GM21786 (cell line): Measurements from ENCODE around the gene FAM20C.

Experiments used
- ATAC-seq: cut with Tn5 transposase; IDR thresholded peaks from one replicate; pipeline ENCODE4 v1.9.1; 2021; ENCODE audit not compliant: unreplicated experiment

Gene FAM20C

DNA sequence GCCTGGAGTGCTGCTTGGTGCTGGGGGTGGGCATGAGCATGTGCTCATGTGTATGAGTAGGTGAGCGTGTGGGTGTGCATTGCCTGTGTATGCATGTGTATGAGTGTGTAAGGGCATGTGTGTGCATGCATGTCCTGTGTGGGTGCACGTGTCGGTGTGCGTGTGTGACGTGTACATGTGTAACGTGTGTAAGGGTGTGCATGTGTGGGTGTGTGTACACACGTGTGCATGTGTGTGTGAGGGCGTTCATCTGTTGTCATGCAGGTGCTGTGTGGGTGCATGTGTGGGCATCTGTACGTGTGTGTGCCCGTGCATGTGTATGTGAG, 30.3 kb downstream of the FAM20C start:
- ATAC-seq = no peak

DNA sequence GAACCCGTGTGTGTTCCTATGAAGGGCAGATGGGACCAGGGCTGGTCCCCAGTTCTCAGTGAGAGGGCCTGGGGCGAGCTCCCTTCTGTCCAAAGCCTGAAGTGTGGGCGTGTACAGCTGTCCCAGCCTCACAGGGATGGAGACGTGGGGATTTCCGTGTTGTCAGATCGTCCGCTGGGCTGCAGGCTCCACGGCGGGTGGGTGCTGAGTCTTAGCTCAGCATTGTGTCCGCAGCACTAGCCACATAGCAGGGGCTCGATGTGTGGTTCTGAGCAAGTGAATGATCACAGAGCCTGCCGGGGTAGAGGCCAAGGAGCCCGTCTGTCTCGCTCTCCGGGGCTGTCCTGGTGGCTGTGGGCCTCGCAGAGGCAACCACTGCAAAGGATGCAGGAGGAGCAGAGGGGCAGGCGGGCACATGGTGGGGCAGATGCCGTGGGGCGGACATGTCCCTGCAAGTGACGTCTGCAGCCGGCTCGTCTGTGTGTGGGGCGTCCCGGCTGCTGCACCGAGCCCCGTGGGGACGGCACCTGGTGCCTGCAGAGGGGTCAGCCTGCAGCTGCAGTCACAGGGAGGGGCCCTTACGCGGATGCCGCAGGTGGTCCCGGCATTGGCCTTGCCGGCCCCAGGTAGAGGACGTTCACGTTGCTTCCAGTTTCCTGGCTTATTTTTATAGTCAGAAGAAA, 30.9 kb downstream of the FAM20C start:
- no peak for ATAC-seq

GRCh38 chr7:223861-224260, 31.5 kb downstream of the FAM20C start:
- no peak for ATAC-seq

- no peak for ATAC-seq
These were observed 34.0 kb downstream of the FAM20C start for GRCh38 chr7:226281-226895.

DNA sequence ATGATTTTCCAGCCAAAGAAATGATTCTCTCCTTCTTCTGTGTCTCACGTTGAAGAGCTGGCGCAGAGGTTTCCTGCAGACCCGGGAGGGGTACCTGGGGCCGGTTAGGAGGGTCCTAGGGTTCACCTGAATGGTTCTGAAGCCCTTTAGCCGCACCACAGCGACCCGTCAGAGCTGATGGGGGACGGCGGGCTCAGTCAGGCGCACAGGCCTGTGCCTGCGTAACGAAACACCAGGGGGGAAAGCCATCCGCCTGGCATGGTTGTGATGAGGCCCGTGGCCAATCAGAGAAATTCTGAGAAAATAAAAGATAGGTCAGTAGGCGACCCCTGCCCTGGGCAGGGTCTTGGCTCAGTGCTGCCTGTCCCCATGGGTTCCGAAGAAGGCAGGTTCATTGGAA, 35.6 kb downstream of the FAM20C start:
- ATAC-seq = no peak

DNA sequence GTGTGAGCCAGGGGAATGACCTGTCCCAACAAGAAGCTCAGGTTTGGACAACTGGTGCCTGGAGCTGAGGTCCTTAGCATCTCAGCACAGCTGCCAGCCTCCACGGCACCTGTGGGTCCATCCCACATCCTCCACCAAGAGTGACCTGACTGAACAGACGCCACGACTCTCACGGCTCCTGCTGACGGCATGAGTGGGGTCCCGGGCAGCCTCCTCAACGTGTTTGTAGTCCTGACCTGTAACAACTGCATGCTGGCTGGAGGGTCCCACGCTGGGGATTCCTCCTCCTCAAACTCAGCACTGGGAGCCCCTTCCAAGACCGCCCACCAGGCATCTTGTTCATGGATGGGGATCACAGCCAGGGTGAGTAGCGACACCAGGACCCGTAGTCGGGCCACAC, 36.2 kb downstream of the FAM20C start:
- ATAC-seq = no peak

GRCh38 chr7:229184-229964, 37.0 kb downstream of the FAM20C start:
- ATAC-seq = no peak

DNA sequence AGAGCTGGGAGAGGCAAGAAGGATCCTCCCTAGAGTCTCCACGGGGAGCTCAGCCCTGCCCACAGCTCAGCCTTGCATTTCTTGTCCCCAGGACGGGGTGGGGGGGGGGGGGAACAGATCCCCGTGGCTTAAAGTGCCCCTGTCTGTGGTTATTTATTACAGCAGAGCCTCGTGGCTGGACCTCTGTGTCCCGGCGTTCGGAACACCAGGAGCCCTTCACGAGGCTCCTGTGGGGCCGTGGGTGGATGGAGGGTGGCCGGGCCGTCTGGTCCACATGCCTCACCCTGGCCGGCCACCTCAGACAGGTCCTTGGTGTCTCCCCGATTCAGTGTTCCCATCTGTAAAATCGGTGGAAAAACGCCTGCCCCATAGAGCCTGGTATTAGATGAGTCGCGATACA, 37.9 kb downstream of the FAM20C start:
- no peak for ATAC-seq

DNA sequence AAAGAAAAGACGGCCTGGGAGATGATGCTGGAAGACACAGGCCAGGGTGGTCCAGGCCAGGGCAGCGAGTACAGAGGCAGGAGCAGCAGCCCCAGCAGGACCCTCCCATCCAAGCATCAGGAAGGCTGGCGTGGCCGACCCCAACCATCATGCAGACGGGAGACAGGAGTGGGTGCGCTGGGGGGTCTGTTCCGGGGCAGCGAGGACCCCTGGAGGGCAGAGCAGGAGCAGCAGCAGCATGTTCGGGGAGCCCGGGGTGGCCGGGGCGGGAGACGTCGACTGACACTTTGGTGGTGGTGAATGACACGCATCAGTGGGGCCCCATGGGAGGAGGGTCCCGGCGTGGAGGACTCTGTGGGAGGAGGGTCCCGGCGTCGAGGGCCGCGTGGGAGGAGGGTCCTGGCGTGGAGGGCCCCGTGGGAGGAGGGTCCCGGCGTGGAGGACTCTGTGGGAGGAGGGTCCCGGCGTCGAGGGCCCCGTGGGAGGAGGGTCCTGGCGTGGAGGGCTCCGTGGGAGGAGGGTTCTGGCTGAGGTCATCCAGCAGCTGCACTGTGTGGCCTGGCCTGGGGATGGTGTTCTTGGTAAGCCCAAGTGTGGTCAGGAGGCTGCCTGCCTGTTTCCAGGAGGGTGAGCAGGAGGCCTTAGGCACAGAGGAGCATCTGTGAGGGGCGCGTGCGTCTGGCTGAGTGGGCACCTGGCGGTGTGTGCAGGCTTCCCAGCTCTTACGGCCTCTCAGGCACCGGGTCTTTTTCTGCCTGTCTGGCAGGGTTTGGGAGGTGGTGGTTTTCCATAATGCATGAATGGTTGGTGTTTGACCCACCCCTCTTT, 38.9 kb downstream of the FAM20C start:
- no peak for ATAC-seq

DNA sequence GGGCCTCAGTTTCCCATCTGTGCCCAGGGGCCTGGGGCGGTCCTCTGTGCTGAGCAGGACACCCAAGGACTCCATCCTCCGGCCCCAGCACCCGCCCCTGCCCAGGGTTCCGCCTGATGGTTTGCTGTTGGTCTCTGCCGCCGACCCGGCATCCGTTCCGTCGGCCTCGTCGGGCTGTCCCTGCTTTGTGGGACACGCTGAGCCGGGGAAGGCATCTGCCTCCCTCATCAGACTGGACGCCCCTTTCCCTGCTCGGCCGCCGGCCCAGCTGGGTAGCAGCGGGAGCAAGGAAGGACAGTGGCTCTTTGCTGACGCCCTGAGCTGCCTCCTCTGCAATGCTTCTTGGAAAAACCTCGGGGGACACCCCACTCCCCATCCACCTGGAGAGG, 39.5 kb downstream of the FAM20C start:
- ATAC-seq = no peak

DNA sequence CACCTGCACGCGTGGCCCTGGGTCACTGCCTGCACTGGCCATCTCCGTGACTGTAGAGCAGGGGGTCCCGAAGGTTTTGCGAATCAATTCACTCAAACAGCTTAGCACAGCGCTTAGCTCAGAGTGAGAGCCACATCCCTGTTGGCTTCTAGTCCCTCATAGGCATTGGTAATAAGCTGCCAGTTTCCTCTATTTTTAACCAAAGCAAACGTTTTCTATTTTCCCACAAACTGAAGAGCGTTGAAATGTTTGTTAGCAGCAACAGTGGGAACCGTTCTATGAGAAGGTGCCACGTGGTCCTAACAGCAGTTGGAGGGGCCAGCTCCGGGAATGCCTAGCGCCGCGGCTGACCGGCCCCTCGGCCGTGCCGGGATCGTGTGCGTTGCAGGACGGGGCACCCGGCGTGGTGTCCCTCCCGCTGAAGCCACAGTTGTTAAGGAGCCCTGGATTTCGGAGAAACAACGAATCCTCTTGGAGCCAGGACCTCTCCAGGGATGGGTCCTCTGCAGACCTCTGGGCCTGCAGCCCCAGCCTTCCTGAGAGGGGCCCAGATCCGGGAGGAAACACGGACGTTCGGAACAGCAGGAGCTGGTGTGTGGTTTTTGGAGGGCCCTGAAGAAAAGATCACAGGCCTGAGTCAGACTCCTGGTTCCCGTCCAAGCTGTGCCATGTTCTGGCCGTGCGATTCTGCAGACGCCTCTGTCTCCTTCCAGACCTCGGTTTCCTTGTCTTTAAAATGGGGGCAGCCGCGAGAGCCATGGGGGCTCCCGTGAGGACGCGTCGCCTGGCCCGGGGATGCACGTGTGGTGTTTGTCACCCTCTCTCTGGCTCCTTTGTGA, 40.3 kb downstream of the FAM20C start:
- no peak for ATAC-seq

- no peak for ATAC-seq
These were observed 41.1 kb downstream of the FAM20C start for GRCh38 chr7:233249-234035.

GRCh38 chr7:234051-234707, 41.8 kb downstream of the FAM20C start:
- no peak for ATAC-seq

DNA sequence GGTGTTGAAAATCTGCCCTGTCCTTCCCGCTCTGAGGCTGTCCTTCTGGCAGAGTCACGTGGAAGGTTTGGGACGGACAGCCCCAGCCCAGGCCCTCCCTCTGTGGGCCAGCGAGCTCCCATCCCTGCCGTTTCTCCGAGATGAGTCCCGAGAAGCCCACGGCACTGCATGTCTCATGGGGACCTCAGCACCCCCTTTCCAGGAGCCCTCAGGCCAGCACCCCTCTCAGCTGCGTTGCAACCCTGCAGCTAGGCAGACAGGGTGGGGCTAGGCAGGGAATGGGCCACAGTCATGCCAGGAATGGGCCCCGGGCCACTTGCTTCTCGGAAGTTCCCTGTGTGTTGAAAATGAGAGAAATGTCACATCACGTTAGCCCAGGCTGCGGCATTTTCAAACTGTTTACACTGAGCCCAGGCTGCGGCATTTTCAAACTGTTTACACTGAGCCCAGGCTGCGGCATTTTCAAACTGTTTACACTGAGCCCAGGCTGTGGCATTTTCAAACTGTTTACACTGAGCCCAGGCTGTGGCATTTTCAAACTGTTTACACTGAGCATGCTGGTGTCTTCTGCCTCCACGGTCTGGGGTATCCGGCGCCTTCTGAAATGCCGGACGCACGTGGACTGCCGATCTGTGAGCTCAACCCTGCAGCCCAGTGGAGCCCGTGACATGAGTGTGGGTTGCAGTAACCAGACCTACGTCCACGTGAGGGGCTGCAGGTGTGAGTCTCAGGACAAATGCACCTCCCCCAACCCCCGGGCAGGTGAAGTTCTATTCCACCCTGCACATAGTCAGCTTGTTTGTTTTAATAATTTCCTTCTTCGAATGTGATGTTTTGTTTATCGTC, 42.6 kb downstream of the FAM20C start:
- no peak for ATAC-seq

DNA sequence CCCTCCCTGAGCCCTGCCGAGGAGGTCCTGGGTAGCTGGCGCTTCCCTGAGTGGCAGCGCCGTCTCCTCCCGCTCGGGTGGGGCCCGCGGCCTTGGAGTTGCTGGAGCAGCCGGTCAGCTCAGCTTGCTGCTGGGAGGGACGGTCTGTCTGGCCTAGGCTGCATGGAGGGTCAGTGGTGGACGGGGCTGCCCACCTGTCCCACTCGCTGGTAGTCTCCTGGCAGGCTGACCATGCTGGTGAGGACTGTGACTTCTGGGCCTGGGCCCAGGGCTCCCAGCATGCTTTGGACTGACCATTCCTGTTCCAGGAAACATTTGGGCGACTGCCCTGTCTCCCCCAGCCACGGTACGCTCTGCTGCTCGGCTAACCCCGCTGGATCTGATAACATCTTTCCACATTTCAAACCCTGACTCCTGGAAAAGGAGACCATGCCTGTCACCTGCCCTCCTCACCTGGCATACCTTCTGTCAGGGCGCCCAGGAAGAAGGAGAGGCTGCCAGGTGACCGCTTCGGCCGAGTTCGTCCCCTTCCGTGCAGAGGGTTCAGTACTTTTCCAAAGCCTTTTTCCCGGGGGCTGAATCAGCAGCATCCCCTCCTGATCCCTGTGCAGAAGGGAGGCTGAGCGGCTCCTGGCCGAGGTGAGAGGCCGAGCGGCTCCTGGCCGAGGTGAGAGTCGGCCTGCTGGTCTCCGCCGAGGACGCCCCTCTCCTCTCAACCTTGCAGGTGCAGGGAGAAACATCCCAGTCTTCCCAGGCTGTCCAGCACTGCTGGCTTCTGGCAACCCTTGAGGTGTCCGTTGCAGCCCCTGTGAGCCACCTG, 43.4 kb downstream of the FAM20C start:
- no peak for ATAC-seq

DNA sequence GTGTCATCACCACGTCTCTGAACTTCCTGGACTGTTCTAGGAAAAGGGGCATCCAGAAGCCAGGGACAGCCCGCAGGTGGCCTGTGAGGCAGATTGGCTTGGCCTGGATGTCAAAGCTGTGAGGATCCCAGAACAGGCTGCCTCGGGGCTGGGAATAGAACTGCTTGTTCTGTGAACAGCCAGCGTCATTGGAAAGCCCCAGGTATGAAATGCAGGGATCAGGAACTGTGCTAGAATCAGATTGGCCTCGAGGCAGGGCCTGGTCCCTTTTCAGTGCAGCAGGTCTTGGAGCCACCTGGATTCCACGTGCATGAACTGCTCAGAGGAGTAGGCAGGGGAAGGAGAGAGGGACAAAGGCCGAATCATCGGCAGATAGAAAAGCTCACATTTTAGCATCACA, 44.6 kb downstream of the FAM20C start:
- no peak for ATAC-seq

DNA sequence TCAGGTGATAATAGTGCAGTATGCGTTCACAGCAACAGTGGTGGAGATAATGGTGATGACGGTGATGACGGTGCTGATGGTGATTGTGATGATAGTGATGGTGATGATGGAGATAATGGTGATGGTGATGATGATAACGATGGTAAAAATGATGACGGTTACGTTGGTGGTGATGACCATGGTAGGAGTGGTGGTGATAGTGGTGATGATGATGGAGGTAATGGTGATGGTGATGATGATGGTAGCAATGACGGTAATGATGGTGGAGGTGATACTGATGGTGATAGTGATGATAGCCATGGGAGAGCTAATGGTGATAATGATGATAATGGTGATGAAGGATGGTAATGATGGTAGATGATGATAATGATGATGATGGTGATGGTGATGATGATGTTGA, 45.0 kb downstream of the FAM20C start:
- ATAC-seq = no peak
